HL-60 (cell line): ENCODE data around the gene KIRREL1.

Experiments
- CTCF ChIP-seq: IDR thresholded peaks from one replicate; pipeline ENCODE4 v1.5.1; 2011; ENCODE audit warnings: low read length, control low read depth, inconsistent platforms; ENCODE audit not compliant: insufficient read depth
- GABPA ChIP-seq: IDR thresholded peaks from 2 replicates; pipeline ENCODE4 v1.6.1; 2012; ENCODE audit warnings: low read depth
- POLR2AphosphoS5 ChIP-seq: IDR thresholded peaks from 2 replicates; pipeline ENCODE4 v1.6.1; 2012; ENCODE audit warnings: low read depth
- REST ChIP-seq: IDR thresholded peaks from 2 replicates; pipeline ENCODE4 v1.6.1; 2012; ENCODE audit warnings: low read depth; ENCODE audit not compliant: insufficient replicate concordance
- SPI1 ChIP-seq: IDR thresholded peaks from 2 replicates; pipeline ENCODE4 v1.6.1; 2012; ENCODE audit warnings: low read depth, mild to moderate bottlenecking, borderline replicate concordance

- TF ChIP-seq CTCF (no peak), REST (no peak), GABPA (no peak), POLR2AphosphoS5 (no peak), SPI1 (no peak)
Measured at GRCh38 chr1:158014731-158015320, 21.4 kb downstream of the KIRREL1 start.
